Measurements from ENCODE around the gene C17orf75.

Gene C17orf75

GRCh38 chr17:32383926-32384434, 42.0 kb upstream of the C17orf75 start:
- TF ChIP-seq CTCF (conservative IDR thresholded peaks at IDR 0.05; ENCODE audit: low read depth): no peak
- DNase-seq (ENCODE audit: low spot score): no peak
- CTCF ChIA-PET: interaction anchor here (0.7 kb wide), 1 partner anchor 234 kb away, joined by 4 read pairs; no protein-coding TSS in a partner anchor
- no peak overlapping the region; the same call in 1 of the 2 replicates for H3K27ac ChIP-seq
- POLR2A ChIA-PET (ENCODE audit: low non-redundant PET): interaction anchor here (0.6 kb wide), 1 partner anchor 102 kb away, joined by 4 read pairs; no protein-coding TSS in a partner anchor

GRCh38 chr17:32382526-32383223, 40.7 kb upstream of the C17orf75 start:
- ChIA-PET CTCF (no interaction called here), POLR2A (ENCODE audit: low non-redundant PET) (no interaction called here)
- no peak overlapping the region for H3K27ac ChIP-seq
- TF ChIP-seq CTCF (conservative IDR thresholded peaks at IDR 0.05; ENCODE audit: low read depth): no peak
- no peak for DNase-seq (ENCODE audit: low spot score)

- H3K27ac ChIP-seq: no peak overlapping the region
- no peak for TF ChIP-seq CTCF (conservative IDR thresholded peaks at IDR 0.05; ENCODE audit: low read depth)
- CTCF ChIA-PET: interaction anchor here (0.7 to 1.2 kb wide), 2 partner anchors 11 to 54 kb away, joined by 3 read pairs; no protein-coding TSS in a partner anchor
- POLR2A ChIA-PET (ENCODE audit: low non-redundant PET): no interaction called here
- DNase-seq (ENCODE audit: low spot score): no peak
These were observed 28.5 kb upstream of the C17orf75 start for GRCh38 chr17:32370426-32370825.

GRCh38 chr17:32361270-32361669, 19.3 kb upstream of the C17orf75 start:
- no peak for DNase-seq (ENCODE audit: low spot score)
- CTCF ChIA-PET: no interaction called here
- no peak for TF ChIP-seq CTCF (conservative IDR thresholded peaks at IDR 0.05; ENCODE audit: low read depth)
- POLR2A ChIA-PET (ENCODE audit: low non-redundant PET): no interaction called here
- H3K27ac ChIP-seq: no peak overlapping the region

- H3K27ac ChIP-seq: peak overlapping the region; percentile 66
- ChIA-PET POLR2A (ENCODE audit: low non-redundant PET) (no interaction called here), CTCF (no interaction called here)
- DNase-seq (ENCODE audit: low spot score): no peak
- TF ChIP-seq CTCF (conservative IDR thresholded peaks at IDR 0.05; ENCODE audit: low read depth): no peak
These were observed 15.6 kb upstream of the C17orf75 start for GRCh38 chr17:32357615-32358014.

GRCh38 chr17:32356750-32357149, 14.8 kb upstream of the C17orf75 start:
- no peak for TF ChIP-seq CTCF (conservative IDR thresholded peaks at IDR 0.05; ENCODE audit: low read depth)
- peak overlapping the region; percentile 66 for H3K27ac ChIP-seq
- POLR2A ChIA-PET (ENCODE audit: low non-redundant PET): no interaction called here
- no peak for DNase-seq (ENCODE audit: low spot score)
- CTCF ChIA-PET: no interaction called here

Data from RWPE1 (cell line).